ENCODE data around the gene ATXN1. TPM values are rescaled to one million over a fixed set of nuclear protein-coding genes. Genes with fewer than 3 reads are reported as not detected.

Gene ATXN1
- total RNA-seq, 1 experiment from 2014 or later, result 16.5 TPM

- no peaks in the 10 kb centered on the region for H3K27me3 Mint-ChIP-seq (ENCODE audit: insufficient read depth, unreplicated experiment)
- no peak for DNase-seq (ENCODE audit: unreplicated experiment)
- no peaks in the 10 kb centered on the region for H3K4me1 Mint-ChIP-seq (ENCODE audit: insufficient read depth, unreplicated experiment)
- no TSS peak for BruUV-seq (replicated peaks)
- no peak overlapping the region for H3K27ac Mint-ChIP-seq (ENCODE audit: low read depth, unreplicated experiment)
- no peaks in the 10 kb centered on the region for H3K9me3 Mint-ChIP-seq (ENCODE audit: unreplicated experiment)
- H3K4me3 Mint-ChIP-seq (ENCODE audit: unreplicated experiment), result no peak overlapping the region
- POLR2A ChIA-PET, result interaction anchor here (0.6 kb wide), 1 partner anchor 316 kb away, joined by 3 read pairs; no protein-coding TSS in a partner anchor
- no peak for TF ChIP-seq CTCF (IDR thresholded peaks at IDR 0.05; ENCODE audit: unreplicated experiment)
- no peaks in the 10 kb centered on the region for H3K36me3 Mint-ChIP-seq (ENCODE audit: insufficient read depth, unreplicated experiment)
- intact Hi-C loops (cut with micrococcal nuclease), result no loop called here
- CTCF ChIA-PET, result interaction anchor here (0.6 kb wide), 1 partner anchor 460 kb away, joined by 4 read pairs; no protein-coding TSS in a partner anchor
These were observed 399.4 kb downstream of the ATXN1 start for GRCh38 chr6:16361861-16362260.

- H3K36me3 Mint-ChIP-seq (ENCODE audit: insufficient read depth, unreplicated experiment), result no peaks in the 10 kb centered on the region
- no peak for TF ChIP-seq CTCF (IDR thresholded peaks at IDR 0.05; ENCODE audit: unreplicated experiment)
- H3K9me3 Mint-ChIP-seq (ENCODE audit: unreplicated experiment), result no peaks in the 10 kb centered on the region
- H3K27ac Mint-ChIP-seq (ENCODE audit: low read depth, unreplicated experiment), result no peak overlapping the region
- intact Hi-C loops (cut with micrococcal nuclease), result no loop called here
- H3K27me3 Mint-ChIP-seq (ENCODE audit: insufficient read depth, unreplicated experiment), result no peaks in the 10 kb centered on the region
- no peak for DNase-seq (ENCODE audit: unreplicated experiment)
- ChIA-PET POLR2A (interaction anchor here (0.8 kb wide), 1 partner anchor 206 kb away, joined by 3 read pairs; no protein-coding TSS in a partner anchor), CTCF (no interaction called here)
- H3K4me3 Mint-ChIP-seq (ENCODE audit: unreplicated experiment), result no peak overlapping the region
- peaks cover 3% of the 10 kb centered on the region for H3K4me1 Mint-ChIP-seq (ENCODE audit: insufficient read depth, unreplicated experiment)
- BruUV-seq (replicated peaks), result no TSS peak
These were observed 400.1 kb downstream of the ATXN1 start for GRCh38 chr6:16361121-16361520.

- H3K36me3 Mint-ChIP-seq (ENCODE audit: insufficient read depth, unreplicated experiment), result no peaks in the 10 kb centered on the region
- H3K4me3 Mint-ChIP-seq (ENCODE audit: unreplicated experiment), result no peak overlapping the region
- ChIA-PET CTCF (no interaction called here), POLR2A (interaction anchor here (0.6 to 0.8 kb wide), 2 partner anchors 79 to 206 kb away, joined by 3 to 4 read pairs; no protein-coding TSS in a partner anchor)
- DNase-seq (ENCODE audit: unreplicated experiment), result no peak
- H3K27ac Mint-ChIP-seq (ENCODE audit: low read depth, unreplicated experiment), result no peak overlapping the region
- TF ChIP-seq CTCF (IDR thresholded peaks at IDR 0.05; ENCODE audit: unreplicated experiment), result no peak
- no TSS peak for BruUV-seq (replicated peaks)
- no peaks in the 10 kb centered on the region for H3K9me3 Mint-ChIP-seq (ENCODE audit: unreplicated experiment)
- no peaks in the 10 kb centered on the region for H3K27me3 Mint-ChIP-seq (ENCODE audit: insufficient read depth, unreplicated experiment)
- intact Hi-C loops (cut with micrococcal nuclease), result no loop called here
- peaks cover 10% of the 10 kb centered on the region for H3K4me1 Mint-ChIP-seq (ENCODE audit: insufficient read depth, unreplicated experiment)
These were observed 400.9 kb downstream of the ATXN1 start for GRCh38 chr6:16360365-16360764.

- no TSS peak for BruUV-seq (replicated peaks)
- ChIA-PET CTCF (no interaction called here), POLR2A (no interaction called here)
- TF ChIP-seq CTCF (IDR thresholded peaks at IDR 0.05; ENCODE audit: unreplicated experiment), result no peak
- no peak overlapping the region for H3K4me3 Mint-ChIP-seq (ENCODE audit: unreplicated experiment)
- intact Hi-C loops (cut with micrococcal nuclease), result no loop called here
- no peak overlapping the region for H3K27ac Mint-ChIP-seq (ENCODE audit: low read depth, unreplicated experiment)
- H3K9me3 Mint-ChIP-seq (ENCODE audit: unreplicated experiment), result no peaks in the 10 kb centered on the region
- no peak for DNase-seq (ENCODE audit: unreplicated experiment)
- H3K36me3 Mint-ChIP-seq (ENCODE audit: insufficient read depth, unreplicated experiment), result no peaks in the 10 kb centered on the region
- H3K27me3 Mint-ChIP-seq (ENCODE audit: insufficient read depth, unreplicated experiment), result no peaks in the 10 kb centered on the region
- H3K4me1 Mint-ChIP-seq (ENCODE audit: insufficient read depth, unreplicated experiment), result peaks cover 10% of the 10 kb centered on the region
These were observed 401.7 kb downstream of the ATXN1 start for GRCh38 chr6:16359563-16359962.
